A549 (cell line): Measurements from ENCODE around the gene RBKS.

Experiments used
- CBX8 ChIP-seq: fragments of 200-600 bp; sonication (generic); IDR thresholded peaks from 2 replicates; pipeline ENCODE4 v1.6.1; 2016
- CEBPB ChIP-seq, 2 experiments: fragments of >200 bp in 1 of 2; sonication (Bioruptor Twin) in 1 of 2; formaldehyde crosslinking in 1 of 2; IDR thresholded peaks; 2 replicates each; pipeline ENCODE4 v1.6.1; 2012 to 2016
- CHD2 ChIP-seq: fragments of 150-350 bp; IDR thresholded peaks from 2 replicates; pipeline ENCODE4 v1.6.1; 2014; ENCODE audit warnings: low read length; ENCODE audit not compliant: partially characterized antibody
- CTCF ChIP-seq: fragments of >200 bp; sonication (Bioruptor Twin); formaldehyde crosslinking; IDR thresholded peaks from 3 replicates; pipeline ENCODE4 v1.5.1; 2016
- EP300 ChIP-seq, 2 experiments: fragments of >200 bp; sonication (Bioruptor Twin); formaldehyde crosslinking; IDR thresholded peaks; 2 replicates in 1 of 2; 3 replicates in 1 of 2; pipeline ENCODE4 v1.6.1; 2016 to 2017
- MAX ChIP-seq: IDR thresholded peaks from 2 replicates; pipeline ENCODE4 v1.6.1; 2012
- POLR2A ChIP-seq: IDR thresholded peaks from 2 replicates; pipeline ENCODE4 v1.6.1; 2012; ENCODE audit warnings: mild to moderate bottlenecking, low read length
- RAD21 ChIP-seq, 2 experiments: fragments of >200 bp in 1 of 2; sonication (Bioruptor Twin) in 1 of 2; formaldehyde crosslinking in 1 of 2; IDR thresholded peaks in 1 of 2; conservative IDR thresholded peaks in 1 of 2; 2 replicates in 1 of 2; 3 replicates in 1 of 2; pipeline ENCODE4 v1.6.1; 2012 to 2018; ENCODE audit warnings: inconsistent platforms in 1 of 2
- TP53 ChIP-seq: fragments of 250-450 bp; sonication (Bioruptor Pico); IDR thresholded peaks from 2 replicates; pipeline ENCODE4 v1.5.0; 2021; ENCODE audit warnings: mild to moderate bottlenecking, moderate library complexity
- ZFP36 ChIP-seq: fragments of 450-650 bp; IDR thresholded peaks from 2 replicates; pipeline ENCODE4 v1.6.1; 2014; ENCODE audit warnings: borderline replicate concordance; ENCODE audit not compliant: partially characterized antibody

- no peak for TF ChIP-seq CTCF
- TF ChIP-seq CBX8: no peak
- TF ChIP-seq ZFP36: no peak
- TF ChIP-seq RAD21 (conservative IDR thresholded peaks at IDR 0.05 in 1 of 2, IDR thresholded peaks at IDR 0.05 in 1 of 2): no peak
- no peak for TF ChIP-seq MAX
- no peak for TF ChIP-seq CEBPB (IDR thresholded peaks at IDR 0.05)
- no peak for TF ChIP-seq EP300 (IDR thresholded peaks at IDR 0.05)
- TF ChIP-seq CHD2: no peak
- TF ChIP-seq TP53: no peak
- TF ChIP-seq POLR2A: no peak
Measured at GRCh38 chr2:27828305-27828704, 61.9 kb downstream of the RBKS start.
